Chondrocyte (in vitro differentiated cells): ENCODE measurements around the gene NAPEPLD. TPM values are rescaled to one million over a fixed set of nuclear protein-coding genes. Genes with fewer than 3 reads are reported as not detected.

Experiments used
- DNase-seq: peaks from one replicate; pipeline ENCODE4 v3.0.0; 2021; ENCODE audit warnings: mixed read lengths, low spot score
- H3K27ac Mint-ChIP-seq: one replicate; pipeline ENCODE4 v1.8.0; 2021; ENCODE audit warnings: mild to moderate bottlenecking, moderate library complexity, mixed read lengths; ENCODE audit not compliant: unreplicated experiment
- H3K27me3 Mint-ChIP-seq: 2 replicates; pipeline ENCODE4 v1.8.0; 2021; ENCODE audit warnings: low read depth, mixed read lengths
- H3K36me3 Mint-ChIP-seq: 2 replicates; pipeline ENCODE4 v1.8.0; 2021; ENCODE audit warnings: low read depth, mixed read lengths
- H3K4me1 Mint-ChIP-seq: 2 replicates; pipeline ENCODE4 v1.8.0; 2021; ENCODE audit warnings: low read depth, mild to moderate bottlenecking, mixed read lengths
- H3K4me3 Mint-ChIP-seq: one replicate; pipeline ENCODE4 v1.8.0; 2021; ENCODE audit warnings: mild to moderate bottlenecking, moderate library complexity, mixed read lengths; ENCODE audit not compliant: unreplicated experiment
- H3K9me3 Mint-ChIP-seq: 2 replicates; pipeline ENCODE4 v1.8.0; 2021; ENCODE audit warnings: low read depth, mixed read lengths
- total RNA-seq: library from RNA; stranded (reverse); gene quantifications from 3 replicates; pipeline ENCODE4 v1.2.1, GENCODE V29; 2021
- TF ChIP-seq, protein P1 (sequence below): fragments of 200-600 bp; sonication (generic); IDR thresholded peaks from 2 replicates; pipeline ENCODE4 v1.5.0; 2021; ENCODE audit warnings: antibody characterized with exemption, mild to moderate bottlenecking, moderate library complexity

Gene NAPEPLD
- total RNA-seq, 1 donor from 2014 or later: 9.7 TPM

DNA sequence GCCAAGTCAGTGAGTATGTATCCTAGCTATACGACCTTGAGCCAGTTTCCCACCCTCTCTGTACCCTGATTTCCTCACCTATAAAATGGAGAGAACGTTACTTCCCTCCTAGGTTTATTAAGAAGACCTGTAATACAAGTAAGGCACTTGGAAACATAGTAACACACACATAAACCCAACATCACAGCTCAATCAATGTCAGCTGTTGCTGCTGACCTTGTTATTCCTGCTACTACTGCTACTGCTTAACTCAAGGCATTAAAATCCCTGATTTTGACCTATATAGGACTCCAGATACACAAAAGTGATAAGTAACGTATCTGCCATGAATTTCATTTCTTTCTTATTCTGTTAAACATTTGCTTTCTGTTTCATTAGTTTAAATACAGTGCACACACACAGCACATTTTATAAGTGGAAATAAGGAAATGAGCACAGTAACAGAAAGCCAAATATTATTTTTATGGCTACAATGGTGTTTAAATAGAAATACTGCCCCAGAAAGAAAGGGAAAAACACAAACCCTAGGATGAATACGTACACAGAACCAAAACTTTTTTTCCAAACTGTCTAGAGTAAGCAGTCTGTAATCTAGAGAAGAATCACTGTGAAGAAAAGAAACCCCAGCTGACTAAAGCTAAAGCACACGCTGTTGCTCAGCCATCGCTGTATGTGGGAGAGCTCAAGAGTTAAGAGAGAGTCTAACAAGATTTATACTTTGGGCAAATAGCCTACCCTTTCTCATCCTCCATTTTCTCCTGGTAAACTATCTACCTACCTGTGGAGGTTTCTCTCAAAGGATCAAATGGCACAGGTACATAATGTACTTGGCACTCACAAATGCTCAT is 19.0 kb downstream of the NAPEPLD start:
- TF ChIP-seq, protein P1, sequence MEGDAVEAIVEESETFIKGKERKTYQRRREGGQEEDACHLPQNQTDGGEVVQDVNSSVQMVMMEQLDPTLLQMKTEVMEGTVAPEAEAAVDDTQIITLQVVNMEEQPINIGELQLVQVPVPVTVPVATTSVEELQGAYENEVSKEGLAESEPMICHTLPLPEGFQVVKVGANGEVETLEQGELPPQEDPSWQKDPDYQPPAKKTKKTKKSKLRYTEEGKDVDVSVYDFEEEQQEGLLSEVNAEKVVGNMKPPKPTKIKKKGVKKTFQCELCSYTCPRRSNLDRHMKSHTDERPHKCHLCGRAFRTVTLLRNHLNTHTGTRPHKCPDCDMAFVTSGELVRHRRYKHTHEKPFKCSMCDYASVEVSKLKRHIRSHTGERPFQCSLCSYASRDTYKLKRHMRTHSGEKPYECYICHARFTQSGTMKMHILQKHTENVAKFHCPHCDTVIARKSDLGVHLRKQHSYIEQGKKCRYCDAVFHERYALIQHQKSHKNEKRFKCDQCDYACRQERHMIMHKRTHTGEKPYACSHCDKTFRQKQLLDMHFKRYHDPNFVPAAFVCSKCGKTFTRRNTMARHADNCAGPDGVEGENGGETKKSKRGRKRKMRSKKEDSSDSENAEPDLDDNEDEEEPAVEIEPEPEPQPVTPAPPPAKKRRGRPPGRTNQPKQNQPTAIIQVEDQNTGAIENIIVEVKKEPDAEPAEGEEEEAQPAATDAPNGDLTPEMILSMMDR: no peak
- DNase-seq: no peak
- H3K27me3 Mint-ChIP-seq: no peaks in the 10 kb centered on the region
- H3K4me1 Mint-ChIP-seq: peaks cover 23% of the 10 kb centered on the region
- H3K27ac Mint-ChIP-seq: peak overlapping the region; percentile 28
- peaks cover 5% of the 10 kb centered on the region for H3K36me3 Mint-ChIP-seq
- H3K4me3 Mint-ChIP-seq: peak overlapping the region; percentile 0
- H3K9me3 Mint-ChIP-seq: no peaks in the 10 kb centered on the region

GRCh38 chr7:103127006-103127405 is 21.9 kb downstream of the NAPEPLD start:
- TF ChIP-seq, protein P1: no peak
- DNase-seq: no peak
- Mint-ChIP-seq H3K4me3 (no peak overlapping the region), H3K9me3 (no peaks in the 10 kb centered on the region), H3K27ac (no peak overlapping the region), H3K27me3 (no peaks in the 10 kb centered on the region), H3K4me1 (peaks cover 20% of the 10 kb centered on the region), H3K36me3 (peaks cover 9% of the 10 kb centered on the region)

- no peak overlapping the region for H3K4me3 Mint-ChIP-seq
- H3K27me3 Mint-ChIP-seq: no peaks in the 10 kb centered on the region
- no peaks in the 10 kb centered on the region for H3K9me3 Mint-ChIP-seq
- no peak for DNase-seq
- H3K36me3 Mint-ChIP-seq: peaks cover 9% of the 10 kb centered on the region
- TF ChIP-seq, protein P1: no peak
- peaks cover 26% of the 10 kb centered on the region for H3K4me1 Mint-ChIP-seq
- H3K27ac Mint-ChIP-seq: no peak overlapping the region
Observed at GRCh38 chr7:103124429-103124979, 24.4 kb downstream of the NAPEPLD start.

DNA sequence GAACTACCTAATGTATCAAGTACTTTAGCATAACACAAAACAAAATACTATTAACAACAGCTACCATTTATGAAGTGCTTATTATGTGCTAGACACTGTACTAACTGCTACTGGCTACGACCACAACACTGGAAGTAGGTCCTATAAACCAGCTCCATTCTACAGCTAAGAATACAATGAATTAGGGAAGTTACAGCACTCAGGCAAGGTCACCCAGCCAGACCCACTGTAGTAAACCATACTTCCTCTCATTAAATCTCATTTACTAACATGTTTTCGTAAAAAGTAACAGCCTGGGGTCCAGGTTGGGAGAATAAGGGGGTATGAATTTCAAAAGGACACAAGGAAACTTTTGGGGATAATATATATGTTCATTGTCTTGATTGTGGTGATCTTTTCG is 25.4 kb downstream of the NAPEPLD start:
- H3K9me3 Mint-ChIP-seq: no peaks in the 10 kb centered on the region
- DNase-seq: no peak
- H3K4me1 Mint-ChIP-seq: peaks cover 21% of the 10 kb centered on the region
- peaks cover 9% of the 10 kb centered on the region for H3K36me3 Mint-ChIP-seq
- TF ChIP-seq, protein P1: no peak
- H3K27me3 Mint-ChIP-seq: no peaks in the 10 kb centered on the region
- H3K4me3 Mint-ChIP-seq: no peak overlapping the region
- H3K27ac Mint-ChIP-seq: no peak overlapping the region

GRCh38 chr7:103121641-103122040 is 27.3 kb downstream of the NAPEPLD start:
- DNase-seq: no peak
- H3K4me3 Mint-ChIP-seq: no peak overlapping the region
- H3K27me3 Mint-ChIP-seq: no peaks in the 10 kb centered on the region
- H3K27ac Mint-ChIP-seq: no peak overlapping the region
- H3K4me1 Mint-ChIP-seq: peaks cover 18% of the 10 kb centered on the region
- peaks cover 4% of the 10 kb centered on the region for H3K36me3 Mint-ChIP-seq
- TF ChIP-seq, protein P1: no peak
- no peaks in the 10 kb centered on the region for H3K9me3 Mint-ChIP-seq
